ENCODE data around the gene ATP8A2. TPM values are rescaled to one million over a fixed set of nuclear protein-coding genes. Genes with fewer than 3 reads are reported as not detected.

Gene ATP8A2
- total and polyA plus RNA-seq, 4 donors: 0.13 to 0.29 (median 0.24) TPM; not detected in 1

DNA sequence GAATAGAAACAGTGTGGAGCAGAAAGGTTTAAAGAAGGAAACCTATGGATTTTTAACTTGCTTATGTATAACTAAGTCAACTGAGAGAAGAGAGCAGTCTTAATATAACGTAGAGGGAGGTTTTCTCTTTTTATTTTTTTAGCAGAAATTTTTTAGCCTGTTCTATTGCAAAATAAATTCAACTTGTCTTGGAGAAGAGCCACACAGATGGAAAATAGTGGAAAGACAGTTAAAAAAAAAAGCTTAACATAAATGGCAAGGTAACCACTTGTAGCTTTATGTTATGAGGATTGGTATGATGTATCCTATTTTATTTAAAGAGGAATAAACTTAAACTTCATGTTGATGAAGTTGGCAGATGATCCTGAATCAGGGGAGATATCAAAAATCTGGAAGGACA lies 367.6 kb downstream of the ATP8A2 start:
- H3K9me3 ChIP-seq (ENCODE audit: control insufficient read depth, low read length): peaks cover 4% of the 10 kb centered on the region
- no peaks in the 10 kb centered on the region for H3K36me3 ChIP-seq (ENCODE audit: control insufficient read depth in 1 of 2, insufficient read depth in 2 of 2, low read length in 1 of 2)
- no peak overlapping the region for H3K27ac ChIP-seq (ENCODE audit: low read depth in 1 of 2, low read length in 2 of 2)
- H3K4me3 ChIP-seq (ENCODE audit: low read length in 2 of 2): no peak overlapping the region
- ATAC-seq (ENCODE audit: low FRiP score) (no peak), DNase-seq (no peak)
- 12 to 16% methylated on average over 1 of the region's 1 CpG for whole genome bisulfite sequencing, 2 donors
- H3K4me1 ChIP-seq (ENCODE audit: control insufficient read depth in 1 of 2, insufficient read depth in 2 of 2, low read length in 2 of 2): no peaks in the 10 kb centered on the region
- no peaks in the 10 kb centered on the region for H3K27me3 ChIP-seq (ENCODE audit: control insufficient read depth in 1 of 2, insufficient read depth in 2 of 2, low read length in 1 of 2)
- intact Hi-C loops (cut with DNase I): no loop called here

DNA sequence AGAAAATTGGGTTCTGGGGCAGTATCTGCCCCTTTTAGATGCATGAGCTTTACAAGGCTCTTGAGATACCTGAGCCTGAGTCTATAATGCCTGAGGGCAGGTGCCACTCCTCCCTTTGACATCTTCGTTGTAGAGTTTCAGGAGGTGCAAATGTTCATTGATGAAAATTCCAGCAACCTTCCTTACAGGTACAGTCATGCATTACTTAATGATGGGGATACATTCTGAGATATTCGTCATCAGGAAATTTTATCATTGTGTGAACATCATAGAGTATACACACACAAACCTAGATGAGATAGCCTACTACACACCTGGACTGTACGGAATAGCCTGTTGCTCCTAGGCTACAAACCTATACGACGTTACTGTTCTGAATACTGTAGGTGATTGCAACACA lies 370.0 kb downstream of the ATP8A2 start:
- no peaks in the 10 kb centered on the region for H3K4me1 ChIP-seq (ENCODE audit: control insufficient read depth in 1 of 2, insufficient read depth in 2 of 2, low read length in 2 of 2)
- ATAC-seq (ENCODE audit: low FRiP score): no peak
- 95 to 96% methylated on average over 5 of the region's 5 CpGs for WGBS, 2 donors
- intact Hi-C loops (cut with DNase I): no loop called here
- no peaks in the 10 kb centered on the region for H3K36me3 ChIP-seq (ENCODE audit: control insufficient read depth in 1 of 2, insufficient read depth in 2 of 2, low read length in 1 of 2)
- no peak for DNase-seq
- H3K27ac ChIP-seq (ENCODE audit: low read depth in 1 of 2, low read length in 2 of 2): no peak overlapping the region
- peaks cover 4% of the 10 kb centered on the region for H3K9me3 ChIP-seq (ENCODE audit: control insufficient read depth, low read length)
- H3K4me3 ChIP-seq (ENCODE audit: low read length in 2 of 2): no peak overlapping the region
- H3K27me3 ChIP-seq (ENCODE audit: control insufficient read depth in 1 of 2, insufficient read depth in 2 of 2, low read length in 1 of 2): no peaks in the 10 kb centered on the region

DNA sequence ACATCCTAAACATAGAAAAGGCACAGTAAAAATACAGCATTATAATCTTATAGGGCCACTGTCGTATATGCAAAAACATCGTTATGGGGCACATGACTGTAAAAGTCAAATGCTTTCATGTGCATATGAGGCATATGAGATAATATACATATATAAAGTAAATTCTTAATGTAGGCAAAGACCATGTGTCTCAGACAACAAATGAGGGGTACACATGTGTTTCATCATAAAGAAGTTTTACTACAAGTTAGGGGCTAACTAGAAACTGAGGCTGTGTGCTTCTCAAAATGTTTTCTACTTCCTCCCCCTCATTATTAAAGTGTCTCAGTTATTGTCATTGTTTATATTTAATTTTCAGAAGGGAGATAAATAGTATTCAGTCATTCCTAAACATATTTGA lies 370.4 kb downstream of the ATP8A2 start:
- no peak for DNase-seq
- ATAC-seq (ENCODE audit: low FRiP score): no peak
- no peak overlapping the region for H3K4me3 ChIP-seq (ENCODE audit: low read length in 2 of 2)
- 95 to 97% methylated on average over 2 of the region's 2 CpGs for WGBS, 2 donors
- intact Hi-C loops (cut with DNase I): no loop called here
- no peaks in the 10 kb centered on the region for H3K27me3 ChIP-seq (ENCODE audit: control insufficient read depth in 1 of 2, insufficient read depth in 2 of 2, low read length in 1 of 2)
- no peaks in the 10 kb centered on the region for H3K36me3 ChIP-seq (ENCODE audit: control insufficient read depth in 1 of 2, insufficient read depth in 2 of 2, low read length in 1 of 2)
- peaks cover 4% of the 10 kb centered on the region for H3K9me3 ChIP-seq (ENCODE audit: control insufficient read depth, low read length)
- no peak overlapping the region for H3K27ac ChIP-seq (ENCODE audit: low read depth in 1 of 2, low read length in 2 of 2)
- H3K4me1 ChIP-seq (ENCODE audit: control insufficient read depth in 1 of 2, insufficient read depth in 2 of 2, low read length in 2 of 2): no peaks in the 10 kb centered on the region

DNA sequence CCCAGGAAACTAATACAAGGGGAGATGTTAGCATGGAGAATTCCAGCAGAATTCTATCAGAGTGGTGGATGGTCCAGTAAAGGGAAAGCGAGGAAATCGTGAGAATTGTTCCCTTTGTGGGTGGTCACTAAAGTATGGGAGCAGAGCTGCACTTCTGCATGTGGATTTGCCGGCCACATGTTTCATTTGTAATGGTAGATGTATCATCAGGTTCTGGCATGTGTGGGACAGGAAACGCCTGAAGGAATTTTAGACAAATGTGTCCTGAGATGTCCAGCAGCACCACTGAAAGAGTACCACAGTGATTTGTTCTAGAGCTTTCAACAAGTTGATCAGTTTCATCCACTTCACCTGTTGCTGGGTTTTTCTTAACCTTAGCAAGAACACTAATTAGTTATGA lies 371.6 kb downstream of the ATP8A2 start:
- Histone ChIP-seq H3K4me3 (ENCODE audit: low read length in 2 of 2) (no peak overlapping the region), H3K36me3 (ENCODE audit: control insufficient read depth in 1 of 2, insufficient read depth in 2 of 2, low read length in 1 of 2) (no peaks in the 10 kb centered on the region), H3K27ac (ENCODE audit: low read depth in 1 of 2, low read length in 2 of 2) (no peak overlapping the region), H3K4me1 (ENCODE audit: control insufficient read depth in 1 of 2, insufficient read depth in 2 of 2, low read length in 2 of 2) (no peaks in the 10 kb centered on the region), H3K9me3 (ENCODE audit: control insufficient read depth, low read length) (peaks cover 4% of the 10 kb centered on the region), H3K27me3 (ENCODE audit: control insufficient read depth in 1 of 2, insufficient read depth in 2 of 2, low read length in 1 of 2) (no peaks in the 10 kb centered on the region)
- 82 to 86% methylated on average over 4 of the region's 4 CpGs for WGBS, 2 donors
- intact Hi-C loops (cut with DNase I): no loop called here
- ATAC-seq (ENCODE audit: low FRiP score) (no peak), DNase-seq (no peak)

DNA sequence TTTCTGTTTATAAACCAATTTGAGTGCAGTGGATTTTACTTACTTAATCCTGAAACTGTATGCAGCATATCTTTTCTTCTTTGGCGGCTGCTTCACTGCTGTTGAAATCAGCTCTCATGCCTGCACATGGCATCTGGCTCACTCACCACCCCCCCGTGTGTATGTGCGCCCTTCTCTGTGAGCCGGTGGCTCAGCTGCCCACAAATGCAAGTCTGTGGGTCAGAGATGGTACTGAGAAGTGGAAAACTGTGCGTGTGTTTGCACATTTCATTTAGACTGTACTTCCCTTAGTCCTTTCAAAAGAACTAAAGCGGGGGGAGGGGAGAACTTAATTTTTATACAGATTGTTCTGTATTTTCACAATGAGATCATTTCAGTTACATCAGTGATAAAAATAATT lies 372.4 kb downstream of the ATP8A2 start:
- no peak for ATAC-seq (ENCODE audit: low FRiP score)

DNA sequence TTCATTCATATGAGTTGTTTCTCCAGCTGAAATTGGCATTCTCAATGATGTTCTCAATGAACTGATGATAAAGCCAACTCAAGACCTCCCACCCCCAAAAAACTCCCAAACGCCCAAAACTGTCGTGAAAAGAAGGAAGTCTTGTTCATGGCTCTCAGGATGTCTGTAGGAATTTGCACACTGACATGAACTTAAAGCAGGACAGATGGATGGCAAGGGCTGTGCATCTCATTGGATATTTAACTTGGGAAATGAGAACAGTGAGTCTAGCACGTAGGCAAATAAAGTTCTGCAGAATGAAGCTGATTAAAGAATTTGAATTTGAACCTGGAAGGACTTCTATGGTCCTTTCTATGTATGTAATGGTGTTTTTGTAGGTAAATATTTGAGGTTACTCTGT lies 374.4 kb downstream of the ATP8A2 start:
- ATAC-seq (ENCODE audit: low FRiP score): no peak

More for the DNA sequence above, 372.4 kb downstream of the ATP8A2 start:
- Histone ChIP-seq H3K36me3 (ENCODE audit: control insufficient read depth in 1 of 2, insufficient read depth in 2 of 2, low read length in 1 of 2) (no peaks in the 10 kb centered on the region), H3K27me3 (ENCODE audit: control insufficient read depth in 1 of 2, insufficient read depth in 2 of 2, low read length in 1 of 2) (no peaks in the 10 kb centered on the region), H3K4me1 (ENCODE audit: control insufficient read depth in 1 of 2, insufficient read depth in 2 of 2, low read length in 2 of 2) (no peaks in the 10 kb centered on the region), H3K4me3 (ENCODE audit: low read length in 2 of 2) (no peak overlapping the region), H3K27ac (ENCODE audit: low read depth in 1 of 2, low read length in 2 of 2) (no peak overlapping the region), H3K9me3 (ENCODE audit: control insufficient read depth, low read length) (peaks cover 4% of the 10 kb centered on the region)
- 24 to 25% methylated on average over 6 of the region's 6 CpGs for WGBS, 2 donors
- DNase-seq: no peak
- intact Hi-C loops (cut with DNase I): no loop called here

DNA sequence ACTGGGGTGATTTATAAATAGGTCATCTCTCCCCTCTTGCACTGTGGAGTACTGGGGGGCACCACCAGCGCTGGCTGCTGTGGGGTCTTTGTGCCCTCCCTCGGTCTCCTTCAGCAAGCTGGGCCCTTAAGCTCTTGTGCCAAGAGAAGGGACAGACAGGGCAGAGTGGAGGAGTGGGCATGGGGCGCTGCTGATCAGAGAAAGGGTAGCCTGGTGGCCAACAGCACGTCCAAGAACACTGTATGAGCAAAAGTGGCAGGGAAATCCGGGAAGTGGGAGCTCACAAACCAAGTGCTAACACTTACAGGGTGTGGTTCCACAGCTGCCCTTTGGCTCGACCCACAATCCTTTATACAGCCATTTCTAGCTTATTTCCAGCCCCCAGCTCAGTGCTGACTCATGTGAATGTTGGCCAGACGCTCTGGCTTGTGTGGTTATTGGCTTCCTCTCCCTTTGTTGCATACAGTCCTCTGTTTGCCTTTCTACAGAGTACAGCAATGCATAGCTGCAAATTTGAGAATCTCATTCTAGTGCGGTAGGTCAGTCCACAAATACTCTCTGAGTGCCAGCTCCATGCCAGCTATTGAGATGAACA lies 381.3 kb downstream of the ATP8A2 start:
- WGBS, 2 donors: 27 to 30% methylated on average over 8 of the region's 8 CpGs

More for the DNA sequence above, 374.4 kb downstream of the ATP8A2 start:
- no peaks in the 10 kb centered on the region for H3K36me3 ChIP-seq (ENCODE audit: control insufficient read depth in 1 of 2, insufficient read depth in 2 of 2, low read length in 1 of 2)
- no peak overlapping the region for H3K4me3 ChIP-seq (ENCODE audit: low read length in 2 of 2)
- WGBS, 2 donors: 88 to 96% methylated on average over 3 of the region's 3 CpGs
- no peak overlapping the region for H3K27ac ChIP-seq (ENCODE audit: low read depth in 1 of 2, low read length in 2 of 2)
- DNase-seq: no peak
- no peaks in the 10 kb centered on the region for H3K4me1 ChIP-seq (ENCODE audit: control insufficient read depth in 1 of 2, insufficient read depth in 2 of 2, low read length in 2 of 2)
- peaks cover 4% of the 10 kb centered on the region for H3K9me3 ChIP-seq (ENCODE audit: control insufficient read depth, low read length)
- no peaks in the 10 kb centered on the region for H3K27me3 ChIP-seq (ENCODE audit: control insufficient read depth in 1 of 2, insufficient read depth in 2 of 2, low read length in 1 of 2)
- intact Hi-C loops (cut with DNase I): no loop called here

DNA sequence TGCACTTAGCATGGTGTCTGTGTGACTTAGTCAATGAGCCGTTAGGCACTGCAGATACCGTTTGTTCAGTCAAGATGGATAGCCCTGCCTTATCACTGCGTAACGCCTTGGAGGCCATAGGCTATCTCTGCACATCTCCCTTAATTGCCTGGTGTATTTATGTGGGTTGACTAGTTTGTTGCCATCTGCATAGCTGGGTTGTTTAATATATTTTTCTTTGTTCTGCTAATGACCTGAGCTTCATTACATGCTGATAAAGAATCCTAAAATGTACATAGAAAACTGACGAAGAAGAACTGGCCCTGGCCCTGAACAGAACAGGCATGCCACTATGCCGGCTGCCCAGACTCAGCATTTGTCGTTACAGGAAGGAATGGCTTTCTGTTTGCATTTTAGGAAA lies 382.2 kb downstream of the ATP8A2 start:
- no peak overlapping the region for H3K27ac ChIP-seq (ENCODE audit: low read depth in 1 of 2, low read length in 2 of 2)
- no peaks in the 10 kb centered on the region for H3K9me3 ChIP-seq (ENCODE audit: control insufficient read depth, low read length)
- H3K4me1 ChIP-seq (ENCODE audit: control insufficient read depth in 1 of 2, insufficient read depth in 2 of 2, low read length in 2 of 2): peaks cover 0 to 3% of the 10 kb centered on the region in 2 donors
- H3K4me3 ChIP-seq (ENCODE audit: low read length in 2 of 2): no peak overlapping the region
- DNase-seq: no peak
- 60 to 69% methylated on average over 7 of the region's 7 CpGs for WGBS, 2 donors
- no peaks in the 10 kb centered on the region for H3K27me3 ChIP-seq (ENCODE audit: control insufficient read depth in 1 of 2, insufficient read depth in 2 of 2, low read length in 1 of 2)
- ATAC-seq (ENCODE audit: low FRiP score): no peak
- intact Hi-C loops (cut with DNase I): no loop called here
- no peaks in the 10 kb centered on the region for H3K36me3 ChIP-seq (ENCODE audit: control insufficient read depth in 1 of 2, insufficient read depth in 2 of 2, low read length in 1 of 2)

More for the DNA sequence above, 381.3 kb downstream of the ATP8A2 start:
- H3K27me3 ChIP-seq (ENCODE audit: control insufficient read depth in 1 of 2, insufficient read depth in 2 of 2, low read length in 1 of 2): no peaks in the 10 kb centered on the region
- H3K4me3 ChIP-seq (ENCODE audit: low read length in 2 of 2): no peak overlapping the region
- intact Hi-C loops (cut with DNase I): no loop called here
- DNase-seq: peak; percentile 78 to 79
- H3K27ac ChIP-seq (ENCODE audit: low read depth in 1 of 2, low read length in 2 of 2): no peak overlapping the region
- no peaks in the 10 kb centered on the region for H3K36me3 ChIP-seq (ENCODE audit: control insufficient read depth in 1 of 2, insufficient read depth in 2 of 2, low read length in 1 of 2)
- no peaks in the 10 kb centered on the region for H3K9me3 ChIP-seq (ENCODE audit: control insufficient read depth, low read length)
- peak; percentile 90 for ATAC-seq (ENCODE audit: low FRiP score)
- H3K4me1 ChIP-seq (ENCODE audit: control insufficient read depth in 1 of 2, insufficient read depth in 2 of 2, low read length in 2 of 2): peaks cover 0 to 3% of the 10 kb centered on the region in 2 donors

DNA sequence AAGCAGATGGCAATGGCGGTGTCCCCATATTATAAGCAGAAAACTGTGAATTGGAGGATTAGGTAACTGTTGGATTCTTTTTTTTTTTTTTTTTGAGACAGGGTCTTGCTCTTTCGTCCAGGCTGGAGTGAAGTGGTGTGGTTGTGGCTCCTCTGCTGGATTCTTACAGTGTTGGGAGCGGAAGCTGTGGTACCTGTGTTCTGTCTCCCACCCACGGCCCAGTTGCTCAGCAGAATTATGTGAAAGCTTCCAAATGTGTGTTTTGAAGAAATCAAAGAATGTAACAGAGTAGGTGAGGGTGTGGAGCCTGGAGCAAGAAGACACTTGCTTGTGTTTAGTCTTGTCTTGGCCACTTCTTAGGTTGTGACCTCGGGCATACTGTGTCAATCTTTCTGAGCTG lies 384.5 kb downstream of the ATP8A2 start:
- Histone ChIP-seq H3K36me3 (ENCODE audit: control insufficient read depth in 1 of 2, insufficient read depth in 2 of 2, low read length in 1 of 2) (no peaks in the 10 kb centered on the region), H3K9me3 (ENCODE audit: control insufficient read depth, low read length) (no peaks in the 10 kb centered on the region), H3K4me3 (ENCODE audit: low read length in 2 of 2) (no peak overlapping the region), H3K4me1 (ENCODE audit: control insufficient read depth in 1 of 2, insufficient read depth in 2 of 2, low read length in 2 of 2) (peaks cover 0 to 3% of the 10 kb centered on the region in 2 donors), H3K27me3 (ENCODE audit: control insufficient read depth in 1 of 2, insufficient read depth in 2 of 2, low read length in 1 of 2) (no peaks in the 10 kb centered on the region), H3K27ac (ENCODE audit: low read depth in 1 of 2, low read length in 2 of 2) (no peak overlapping the region)
- 97 to 99% methylated on average over 5 of the region's 5 CpGs for WGBS, 2 donors
- DNase-seq: no peak
- ATAC-seq (ENCODE audit: low FRiP score): no peak
- intact Hi-C loops (cut with DNase I): no loop called here
